ENCODE results near the gene KANTR. TPM values are rescaled to one million over a fixed set of nuclear protein-coding genes. Genes with fewer than 3 reads are reported as not detected.

KANTR gene
- total and polyA plus RNA-seq, 2 donors (not counting 3 experiments of a cell fraction or from before 2014, with no cell fraction given), result 3.1 to 9.8 TPM

- DNase-seq (ENCODE audit: low read depth, low spot score) (no peak), FAIRE-seq (no peak)
- ChIA-PET CTCF (interaction anchor here (1.1 to 1.2 kb wide), 2 partner anchors 9 to 16 kb away, joined by 5 to 8 read pairs; partner anchors contain the start of gene TSPYL2), POLR2A (no interaction called here)
- Histone ChIP-seq H3K9me3 (replicated peaks; ENCODE audit: control insufficient read depth, insufficient read depth, low read length) (no peaks in the 10 kb centered on the region), H4K20me1 (replicated peaks; ENCODE audit: control insufficient read depth, extremely low read depth, insufficient read depth, low read length) (no peaks in the 10 kb centered on the region), H3K36me3 (ENCODE audit: control insufficient read depth in 2 of 2, extremely low read depth in 1 of 2, insufficient read depth in 2 of 2, low read length in 2 of 2) (peaks cover 0 to 3% of the 10 kb centered on the region in 2 experiments), H3K9me1 (replicated peaks; ENCODE audit: control insufficient read depth, extremely low read depth, insufficient read depth, low read length) (no peaks in the 10 kb centered on the region), H3K4me2 (ENCODE audit: insufficient read depth, low read length) (no peak overlapping the region), H3K9ac (replicated peaks; ENCODE audit: extremely low read depth, insufficient read depth, low read length) (no peak overlapping the region), H3K4me3 (replicated peaks in 1 of 3; ENCODE audit: insufficient read depth in 1 of 3, low read depth in 1 of 3, low read length in 3 of 3) (no peak overlapping the region), H3K27me3 (ENCODE audit: control insufficient read depth in 2 of 2, insufficient read depth in 2 of 2, low read length in 2 of 2) (no peaks in the 10 kb centered on the region), H3K27ac (ENCODE audit: insufficient read depth, low read depth, low read length) (no peak overlapping the region), H2AFZ (ENCODE audit: low read depth, low read length) (no peak overlapping the region), H3K79me2 (ENCODE audit: control insufficient read depth, insufficient read depth, low read length) (no peaks in the 10 kb centered on the region), H3K4me1 (ENCODE audit: control insufficient read depth, extremely low read depth, insufficient read depth, low read length) (no peaks in the 10 kb centered on the region)
- no peak for TF ChIP-seq GATA2 (IDR thresholded peaks at IDR 0.05; ENCODE audit: insufficient read depth, insufficient read length, low read depth, low read length)
- no TSS peak for BruUV-seq (replicated peaks)
- dilution Hi-C loops (cut with MboI; ENCODE audit: extremely low pct_ligation_motif_present, low sequenced_read_pairs) (no loop called here), intact Hi-C loops (cut with micrococcal nuclease) (no loop called here)
These were observed 21.4 kb upstream of the KANTR start for GRCh38 chrX:53072418-53073114.

DNA sequence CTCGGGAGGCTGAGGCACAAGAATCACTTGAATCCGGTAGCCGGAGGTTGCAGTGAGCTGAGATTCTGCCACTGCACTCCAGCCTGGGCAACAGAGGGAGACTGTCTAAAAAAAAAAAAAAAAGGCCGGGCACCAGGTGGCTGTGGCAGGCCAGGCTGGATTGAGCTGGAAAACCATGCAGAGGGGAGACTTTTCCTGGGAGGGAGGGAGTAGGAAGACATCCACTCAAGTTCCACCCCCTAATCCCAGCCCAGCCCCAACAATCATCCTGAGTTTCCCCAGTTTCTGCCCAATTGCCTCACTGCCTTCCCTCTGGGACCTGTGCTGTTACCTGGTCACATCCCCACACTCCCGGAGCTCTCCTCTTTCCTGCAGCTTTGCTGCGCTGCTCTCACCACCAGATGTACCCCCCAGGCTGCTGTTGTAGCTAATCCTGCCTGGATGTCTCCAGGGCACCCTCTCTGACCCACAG lies 20.8 kb upstream of the KANTR start:
- Histone ChIP-seq H3K9me3 (replicated peaks; ENCODE audit: control insufficient read depth, insufficient read depth, low read length) (no peaks in the 10 kb centered on the region), H3K27ac (ENCODE audit: insufficient read depth, low read depth, low read length) (no peak overlapping the region), H3K4me1 (ENCODE audit: control insufficient read depth, extremely low read depth, insufficient read depth, low read length) (no peaks in the 10 kb centered on the region), H2AFZ (ENCODE audit: low read depth, low read length) (no peak overlapping the region), H3K36me3 (ENCODE audit: control insufficient read depth in 2 of 2, extremely low read depth in 1 of 2, insufficient read depth in 2 of 2, low read length in 2 of 2) (peaks cover 0 to 3% of the 10 kb centered on the region in 2 experiments), H3K9ac (replicated peaks; ENCODE audit: extremely low read depth, insufficient read depth, low read length) (no peak overlapping the region), H4K20me1 (replicated peaks; ENCODE audit: control insufficient read depth, extremely low read depth, insufficient read depth, low read length) (no peaks in the 10 kb centered on the region), H3K79me2 (ENCODE audit: control insufficient read depth, insufficient read depth, low read length) (no peaks in the 10 kb centered on the region), H3K4me3 (replicated peaks in 1 of 3; ENCODE audit: insufficient read depth in 1 of 3, low read depth in 1 of 3, low read length in 3 of 3) (no peak overlapping the region), H3K9me1 (replicated peaks; ENCODE audit: control insufficient read depth, extremely low read depth, insufficient read depth, low read length) (no peaks in the 10 kb centered on the region), H3K27me3 (ENCODE audit: control insufficient read depth in 2 of 2, insufficient read depth in 2 of 2, low read length in 2 of 2) (no peaks in the 10 kb centered on the region), H3K4me2 (ENCODE audit: insufficient read depth, low read length) (no peak overlapping the region)
- no TSS peak for BruUV-seq (replicated peaks)
- CTCF ChIA-PET, result no interaction called here
- no peak for TF ChIP-seq FOS (IDR thresholded peaks at IDR 0.05; ENCODE audit: borderline replicate concordance, insufficient read depth, low read length)
- TF ChIP-seq EZH2 (IDR thresholded peaks at IDR 0.05; ENCODE audit: borderline replicate concordance, low read depth, low read length, severe bottlenecking), result no peak
- no peak for TF ChIP-seq JUN (IDR thresholded peaks at IDR 0.05; ENCODE audit: borderline replicate concordance, insufficient read depth, insufficient read length, low read depth)
- TF ChIP-seq CTCF (IDR thresholded peaks at IDR 0.05; ENCODE audit: extremely low read depth in 1 of 2, insufficient read depth in 1 of 2, low read depth in 1 of 2, low read length in 2 of 2), result no peak
- TF ChIP-seq MYC (IDR thresholded peaks at IDR 0.05; ENCODE audit: low read depth, low read length), result no peak
- TF ChIP-seq, protein P1, sequence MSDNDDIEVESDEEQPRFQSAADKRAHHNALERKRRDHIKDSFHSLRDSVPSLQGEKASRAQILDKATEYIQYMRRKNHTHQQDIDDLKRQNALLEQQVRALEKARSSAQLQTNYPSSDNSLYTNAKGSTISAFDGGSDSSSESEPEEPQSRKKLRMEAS (IDR thresholded peaks at IDR 0.05; ENCODE audit: insufficient read depth, insufficient read length), result no peak
- TF ChIP-seq POLR2AphosphoS5 (IDR thresholded peaks at IDR 0.05; ENCODE audit: insufficient read depth, low read depth, low read length), result no peak
- TF ChIP-seq GATA2 (IDR thresholded peaks at IDR 0.05; ENCODE audit: insufficient read depth, insufficient read length, low read depth, low read length), result no peak
- TF ChIP-seq POLR2A (IDR thresholded peaks at IDR 0.05; ENCODE audit: low read depth, low read length), result no peak
- POLR2A ChIA-PET, result no interaction called here
- FAIRE-seq, result no peak
- intact Hi-C loops (cut with micrococcal nuclease) (no loop called here), dilution Hi-C loops (cut with MboI; ENCODE audit: extremely low pct_ligation_motif_present, low sequenced_read_pairs) (no loop called here)
- DNase-seq (ENCODE audit: low read depth, low spot score), result no peak
